ENCODE results near the gene KRTAP12-2. TPM values are rescaled to one million over a fixed set of nuclear protein-coding genes. Genes with fewer than 3 reads are reported as not detected.

Gene KRTAP12-2
- total RNA-seq, 1 experiment from 2014 or later = not detected

- no peak for DNase-seq (ENCODE audit: low spot score)
Observed at GRCh38 chr21:44626673-44627143, 40.0 kb downstream of the KRTAP12-2 start, which contains the start of gene KRTAP10-9. Gene KRTAP10-9 (plus strand): TSS chr21:44627093. CDS start chr21:44627172, 79 bp downstream.

DNA sequence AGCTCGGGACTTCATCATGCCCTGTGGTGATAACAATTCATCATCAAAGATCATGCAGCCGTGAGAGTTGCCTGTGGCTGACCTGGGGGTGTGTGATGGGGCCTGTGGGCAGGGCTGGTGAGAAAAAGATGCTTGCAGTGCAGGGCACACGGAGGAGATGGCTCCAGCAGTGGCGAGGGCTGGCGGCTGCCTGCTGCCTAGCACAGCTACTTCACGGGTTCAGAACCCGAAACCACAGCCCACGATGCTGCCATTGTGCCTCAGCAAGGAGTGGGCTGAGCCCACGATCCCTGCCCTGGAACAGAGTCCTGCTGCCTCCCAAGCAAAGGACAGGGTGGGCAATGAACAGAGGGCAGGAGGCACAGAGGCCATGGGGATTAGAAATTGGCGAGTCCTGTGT lies 40.5 kb downstream of the KRTAP12-2 start:
- DNase-seq (ENCODE audit: low spot score) = no peak

DNA sequence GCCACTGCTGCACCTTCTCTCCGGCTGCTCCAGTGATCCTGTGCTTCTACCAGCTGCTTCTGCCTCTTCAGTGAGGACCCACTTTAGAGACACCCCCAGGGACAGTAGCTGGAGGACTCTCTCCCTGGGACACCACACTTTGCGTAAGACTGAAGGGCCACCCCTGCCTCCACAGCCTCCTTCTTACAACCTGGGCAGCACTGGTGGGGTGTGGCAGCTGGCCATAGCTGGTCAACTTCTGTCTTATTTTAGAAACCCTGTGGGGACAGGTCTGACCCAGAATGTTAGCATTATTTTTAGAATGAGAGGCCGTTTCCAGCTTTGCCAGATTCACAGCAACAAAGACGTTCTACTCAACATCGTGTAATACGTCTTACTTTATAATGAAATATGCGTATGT lies 41.0 kb downstream of the KRTAP12-2 start:
- DNase-seq (ENCODE audit: low spot score) = no peak

- no peak for DNase-seq (ENCODE audit: low spot score)
Observed at GRCh38 chr21:44623575-44623974, 43.2 kb downstream of the KRTAP12-2 start.

DNA sequence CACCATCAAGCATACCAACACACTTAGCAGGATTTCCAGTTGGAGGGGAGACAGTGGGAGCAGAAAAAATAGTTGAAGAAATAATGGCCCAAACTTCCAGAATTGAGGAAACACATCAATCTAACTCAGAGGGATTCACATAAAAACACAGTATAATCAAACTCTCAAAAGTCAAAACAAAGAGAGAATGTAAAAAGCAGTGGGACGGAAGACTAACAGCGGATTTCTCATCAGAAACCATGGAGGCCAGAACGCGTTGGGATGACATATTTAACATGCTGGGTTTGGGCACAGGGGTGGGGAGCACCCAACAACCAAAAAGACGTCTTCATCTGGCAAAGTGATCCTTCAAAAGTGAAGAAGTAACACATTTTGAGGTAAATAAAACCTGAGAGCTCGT lies 46.8 kb downstream of the KRTAP12-2 start:
- DNase-seq (ENCODE audit: low spot score) = no peak

GRCh38 chr21:44618909-44619308 lies 47.8 kb downstream of the KRTAP12-2 start:
- no peak for DNase-seq (ENCODE audit: low spot score)

- no peak for DNase-seq (ENCODE audit: low spot score)
Observed at GRCh38 chr21:44618504-44618903, 48.2 kb downstream of the KRTAP12-2 start.

GRCh38 chr21:44617071-44617501 lies 49.6 kb downstream of the KRTAP12-2 start:
- no peak for DNase-seq (ENCODE audit: low spot score)

DNA sequence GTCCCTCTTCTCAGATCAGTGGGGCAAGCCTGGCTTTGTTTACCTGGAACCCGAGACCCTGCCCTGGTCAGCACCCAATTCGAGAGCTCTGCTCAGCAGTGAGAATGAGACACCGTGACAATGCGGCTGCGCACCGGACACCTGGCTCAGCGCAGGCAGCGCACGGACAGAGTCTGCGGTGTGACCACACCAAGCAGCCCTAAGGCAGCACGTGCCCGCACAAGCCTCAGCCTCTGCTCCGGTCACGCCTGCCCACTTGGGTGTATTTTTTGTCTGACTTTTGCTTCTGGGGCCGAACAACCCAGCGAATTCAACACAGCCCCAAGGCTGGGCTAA lies 50.2 kb downstream of the KRTAP12-2 start:
- no peak for DNase-seq (ENCODE audit: low spot score)

Other genes starting within 250 kb of the KRTAP12-2 start
- gene LRRC3, start 211.4 kb downstream of the KRTAP12-2 start, total RNA-seq (2014; rRNA removed; shearing (Covaris generic)) = 0.37 and 0.52 TPM in 2 replicates
- gene KRTAP10-1, start 126.7 kb downstream of the KRTAP12-2 start, total RNA-seq (2014; rRNA removed; shearing (Covaris generic)) = not detected in 2 replicates
- gene KRTAP10-2, start 115.4 kb downstream of the KRTAP12-2 start, total RNA-seq (2014; rRNA removed; shearing (Covaris generic)) = not detected in 2 replicates
- not detected in 2 replicates for gene KRTAP10-3, start 108.1 kb downstream of the KRTAP12-2 start, total RNA-seq (2014; rRNA removed; shearing (Covaris generic))
- not detected in 2 replicates for gene KRTAP10-4, start 93.2 kb downstream of the KRTAP12-2 start, total RNA-seq (2014; rRNA removed; shearing (Covaris generic))
- not detected in 2 replicates for gene KRTAP10-5, start 86.3 kb downstream of the KRTAP12-2 start, total RNA-seq (2014; rRNA removed; shearing (Covaris generic))
- not detected in 2 replicates for gene KRTAP10-6, start 74.4 kb downstream of the KRTAP12-2 start, total RNA-seq (2014; rRNA removed; shearing (Covaris generic))
- not detected in 2 replicates for gene KRTAP10-7, start 66.3 kb downstream of the KRTAP12-2 start, total RNA-seq (2014; rRNA removed; shearing (Covaris generic))
- not detected in 2 replicates for gene KRTAP10-8, start 54.8 kb downstream of the KRTAP12-2 start, total RNA-seq (2014; rRNA removed; shearing (Covaris generic))
- not detected in 2 replicates for gene KRTAP10-9, start 39.8 kb downstream of the KRTAP12-2 start, total RNA-seq (2014; rRNA removed; shearing (Covaris generic))
- gene KRTAP10-10, start 29.6 kb downstream of the KRTAP12-2 start, total RNA-seq (2014; rRNA removed; shearing (Covaris generic)) = not detected in 2 replicates
- gene KRTAP10-11, start 20.5 kb downstream of the KRTAP12-2 start, total RNA-seq (2014; rRNA removed; shearing (Covaris generic)) = not detected in 2 replicates
- gene KRTAP12-4, start 12.3 kb downstream of the KRTAP12-2 start, total RNA-seq (2014; rRNA removed; shearing (Covaris generic)) = not detected in 2 replicates
- not detected in 2 replicates for gene KRTAP12-3, start 9.0 kb downstream of the KRTAP12-2 start, total RNA-seq (2014; rRNA removed; shearing (Covaris generic))
- not detected in 2 replicates for gene KRTAP12-1, start 15.2 kb upstream of the KRTAP12-2 start, total RNA-seq (2014; rRNA removed; shearing (Covaris generic))
- gene KRTAP10-12, start 30.2 kb upstream of the KRTAP12-2 start, total RNA-seq (2014; rRNA removed; shearing (Covaris generic)) = not detected in 2 replicates
- 0.08 TPM in 1 of 2 replicates, not detected in the other for gene TSPEAR, start 44.6 kb upstream of the KRTAP12-2 start, total RNA-seq (2014; rRNA removed; shearing (Covaris generic))
- gene UBE2G2, start 134.9 kb upstream of the KRTAP12-2 start, total RNA-seq (2014; rRNA removed; shearing (Covaris generic)) = 55.6 and 68.9 TPM in 2 replicates
- gene SUMO3, start 151.1 kb upstream of the KRTAP12-2 start, total RNA-seq (2014; rRNA removed; shearing (Covaris generic)) = 155 and 177 TPM in 2 replicates
- 239 and 246 TPM in 2 replicates for gene PTTG1IP, start 206.8 kb upstream of the KRTAP12-2 start, total RNA-seq (2014; rRNA removed; shearing (Covaris generic))

Data from H4 (cell line).